Eye (tissue), 1 donor: Measurements from ENCODE around the gene PRSS57.
"Not testable (repeated sequence)": the region's sequence is repeated elsewhere in the genome, so short reads cannot be mapped to it uniquely, and the experiment has no call there.

Source experiments
- DNase-seq: peaks from one replicate; pipeline ENCODE4 v3.0.0-alpha.2; 2015

Gene PRSS57

GRCh38 chr19:722553-723101 is 27.4 kb upstream of the PRSS57 start:
- DNase-seq, result no peak

- DNase-seq, result peak; percentile 73
Measured at GRCh38 chr19:720345-721160, 25.3 kb upstream of the PRSS57 start.

GRCh38 chr19:719636-720344 is 24.5 kb upstream of the PRSS57 start:
- DNase-seq, result peak; percentile 85

GRCh38 chr19:718991-719512 is 23.8 kb upstream of the PRSS57 start:
- peak; percentile 75 for DNase-seq

- DNase-seq, result peak; percentile 64
Measured at GRCh38 chr19:718251-718951, 23.1 kb upstream of the PRSS57 start.

GRCh38 chr19:715347-715746 is 20.1 kb upstream of the PRSS57 start:
- DNase-seq, result no peak

- no peak for DNase-seq
Measured at GRCh38 chr19:711254-711653, 16.0 kb upstream of the PRSS57 start.

GRCh38 chr19:710767-711166 is 15.5 kb upstream of the PRSS57 start:
- DNase-seq, result peak; percentile 53

- DNase-seq, result peak; percentile 48
Measured at GRCh38 chr19:709965-710571, 14.8 kb upstream of the PRSS57 start.

GRCh38 chr19:709196-709964 is 14.1 kb upstream of the PRSS57 start:
- DNase-seq, result peak; percentile 45

- DNase-seq, result peak; percentile 84
Measured at GRCh38 chr19:708154-709143, 13.2 kb upstream of the PRSS57 start, which contains the start of gene PALM. Gene PALM, plus strand, starts transcription at chr19:708935. Its CDS starts 212 bp downstream, at chr19:709147.

- no peak for DNase-seq
Measured at GRCh38 chr19:704447-704741, 9.1 kb upstream of the PRSS57 start.

GRCh38 chr19:703651-704446 is 8.6 kb upstream of the PRSS57 start:
- DNase-seq, result peak; percentile 80

GRCh38 chr19:703329-703650 is 8.0 kb upstream of the PRSS57 start:
- no peak for DNase-seq

GRCh38 chr19:702847-703246 is 7.6 kb upstream of the PRSS57 start:
- not testable (repeated sequence) for DNase-seq

GRCh38 chr19:699885-700284 is 4.6 kb upstream of the PRSS57 start:
- not testable (repeated sequence) for DNase-seq

GRCh38 chr19:698529-698928 is 3.3 kb upstream of the PRSS57 start:
- DNase-seq, result not testable (repeated sequence)

GRCh38 chr19:694481-695351 is 536 bp downstream of the PRSS57 start:
- no peak for DNase-seq

GRCh38 chr19:690203-690602 is 5.0 kb downstream of the PRSS57 start:
- no peak for DNase-seq
